DMS153 treated with DMSO at 0.1 percent for 48 hours (cell line): Measurements from ENCODE around the gene SPSB2.

Source experiments
- DNase-seq: peaks from one replicate; lab custom pipeline; 2025; ENCODE audit not compliant: unreplicated experiment; lab: John Stamatoyannopoulos, UW

SPSB2 gene

GRCh38 chr12:6833189-6833890, 39.8 kb downstream of the SPSB2 start:
- no peak for DNase-seq

GRCh38 chr12:6832125-6832524, 41.0 kb downstream of the SPSB2 start:
- no peak for DNase-seq

- DNase-seq = no peak
Observed at GRCh38 chr12:6831450-6831995, 41.6 kb downstream of the SPSB2 start.

- no peak for DNase-seq
Observed at GRCh38 chr12:6830999-6831398, 42.1 kb downstream of the SPSB2 start.

- no peak for DNase-seq
Observed at GRCh38 chr12:6830286-6830890, 42.7 kb downstream of the SPSB2 start.

GRCh38 chr12:6829536-6830220, 43.4 kb downstream of the SPSB2 start:
- no peak for DNase-seq

GRCh38 chr12:6828781-6829535, 44.1 kb downstream of the SPSB2 start:
- DNase-seq = no peak

GRCh38 chr12:6827982-6828780, 44.9 kb downstream of the SPSB2 start, which contains the start of gene P3H3:
Gene P3H3, plus strand, starts transcription at chr12:6828407. Its CDS starts 34 bp downstream, at chr12:6828441.
- DNase-seq = peak; percentile 22

- peak; percentile 55 for DNase-seq
Observed at GRCh38 chr12:6827437-6827911, 45.6 kb downstream of the SPSB2 start.

- no peak for DNase-seq
Observed at GRCh38 chr12:6826734-6827436, 46.2 kb downstream of the SPSB2 start.

GRCh38 chr12:6826125-6826733, 46.9 kb downstream of the SPSB2 start:
- no peak for DNase-seq

- peak; percentile 83 for DNase-seq
Observed at GRCh38 chr12:6825398-6826124, 47.5 kb downstream of the SPSB2 start.

- no peak for DNase-seq
Observed at GRCh38 chr12:6824901-6825381, 48.2 kb downstream of the SPSB2 start.

- no peak for DNase-seq
Observed at GRCh38 chr12:6824085-6824775, 48.9 kb downstream of the SPSB2 start.

- no peak for DNase-seq
Observed at GRCh38 chr12:6823182-6824084, 49.7 kb downstream of the SPSB2 start.

- no peak for DNase-seq
Observed at GRCh38 chr12:6822426-6823135, 50.5 kb downstream of the SPSB2 start.
